Lung microvascular endothelial cell (primary cell): Measurements from ENCODE around the gene ZNF22. TPM values are rescaled to one million over a fixed set of nuclear protein-coding genes. Genes with fewer than 3 reads are reported as not detected.
"Not testable (repeated sequence)": the region's sequence is repeated elsewhere in the genome, so short reads cannot be mapped to it uniquely, and the experiment has no call there.

ENCODE experiments used
- DNase-seq, 2 donors: peaks; one replicate each; pipeline versions ENCODE4 v3.0.0 to v3.0.0-alpha.2; 2010; ENCODE audit warnings: low read depth in 2 of 2
- total RNA-seq: library from RNA; depleted of rRNA; stranded (reverse); fragments of >200 nt; gene quantifications from 2 replicates; pipeline ENCODE4 v1.2.1, GENCODE V29; 2014

The ZNF22 gene
- total RNA-seq, 1 donor from 2014 or later, result 39.3 TPM

- DNase-seq, result peak; percentile 88 to 91
These were observed 7.9 kb downstream of the ZNF22 start for GRCh38 chr10:45008524-45009161.

DNA sequence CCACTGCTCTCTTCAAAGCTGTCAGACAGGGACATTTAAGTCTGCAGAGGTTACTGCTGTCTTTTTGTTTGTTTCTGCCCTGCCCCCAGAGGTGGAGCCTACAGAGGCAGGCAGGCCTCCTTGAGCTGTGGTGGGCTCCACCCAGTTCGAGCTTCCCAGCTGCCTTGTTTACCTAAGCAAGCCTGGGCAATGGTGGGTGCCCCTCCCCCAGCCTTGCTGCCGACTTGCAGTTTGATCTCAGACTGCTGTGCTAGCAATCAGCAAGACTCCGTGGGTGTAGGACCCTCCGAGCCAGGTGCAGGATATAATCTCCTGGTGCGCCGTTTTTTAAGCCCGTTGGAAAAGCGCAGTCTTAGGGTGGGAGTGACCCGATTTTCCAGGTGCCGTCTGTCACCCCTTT is 13.8 kb downstream of the ZNF22 start:
- DNase-seq, result not testable (repeated sequence)

DNA sequence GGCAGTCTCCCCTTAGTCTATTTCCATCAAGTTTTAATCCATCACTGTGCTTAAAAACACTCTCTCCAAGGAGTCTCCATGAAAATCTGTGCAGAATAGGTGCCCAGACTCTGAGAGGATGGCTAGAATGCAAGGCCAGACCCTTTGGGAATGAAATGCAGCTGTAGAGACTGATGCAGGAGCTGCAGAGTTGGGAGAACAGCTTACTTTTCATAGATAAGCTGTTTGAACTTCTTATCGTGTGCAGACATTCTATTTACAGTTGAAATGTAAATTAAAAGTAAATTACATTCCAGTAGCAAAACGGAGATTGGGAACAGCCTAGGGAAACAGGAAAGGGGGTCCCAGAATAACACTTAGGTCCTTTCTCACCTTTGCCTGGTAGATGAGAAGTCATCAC is 14.9 kb downstream of the ZNF22 start:
- no peak for DNase-seq

- no peak for DNase-seq
These were observed 22.7 kb downstream of the ZNF22 start for GRCh38 chr10:45023426-45023825.

GRCh38 chr10:45034301-45034700 is 33.6 kb downstream of the ZNF22 start:
- peak in 1 of 2 donors; percentile 1 for DNase-seq

DNA sequence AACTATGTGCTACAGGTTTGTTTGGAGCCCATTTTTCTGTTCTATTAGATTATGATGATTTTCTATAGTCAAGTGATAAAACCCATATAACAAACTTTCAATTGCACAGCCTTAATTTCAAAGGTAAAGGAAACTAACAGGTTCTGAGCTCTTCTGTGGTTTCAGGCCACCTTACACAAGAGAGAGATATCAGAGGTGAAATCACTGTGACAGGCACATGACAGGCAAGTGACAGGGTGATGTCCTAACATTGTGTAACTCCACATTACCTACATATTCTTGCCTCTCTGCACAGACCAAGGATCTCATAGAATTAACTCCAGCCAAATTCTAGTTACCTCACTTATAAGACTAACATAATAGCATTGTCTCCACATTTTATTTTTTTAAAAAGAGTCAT is 35.0 kb downstream of the ZNF22 start:
- DNase-seq, result no peak

DNA sequence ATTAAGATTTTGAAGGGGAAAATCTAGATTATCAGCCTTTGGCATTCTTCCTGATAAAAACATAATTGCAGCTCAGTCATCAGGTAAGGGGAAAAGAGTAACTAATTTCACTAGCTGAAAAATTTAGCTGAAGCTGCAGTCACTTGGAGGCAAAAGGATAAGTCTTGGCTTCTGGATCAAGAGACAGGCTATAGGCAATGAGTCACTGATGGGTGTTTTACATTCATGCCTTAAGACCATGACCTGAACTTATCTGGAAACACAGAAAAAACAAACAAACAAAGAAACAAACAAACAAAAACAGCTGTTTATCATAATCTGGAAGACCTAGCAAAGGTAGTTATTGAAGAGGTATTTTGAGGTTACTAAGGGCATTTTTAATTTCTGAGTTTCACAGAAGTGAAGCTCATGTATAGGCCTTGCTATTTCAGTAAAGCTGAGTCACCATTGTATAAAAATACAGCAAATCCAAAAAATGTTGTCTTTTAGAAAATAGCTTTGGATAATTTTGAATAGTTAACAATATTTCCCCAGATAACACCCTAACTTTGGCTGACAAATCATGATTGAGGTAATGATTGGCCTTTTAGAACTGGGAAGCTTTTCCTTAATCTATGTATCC is 40.3 kb downstream of the ZNF22 start:
- peak in 1 of 2 donors; percentile 56 for DNase-seq

DNA sequence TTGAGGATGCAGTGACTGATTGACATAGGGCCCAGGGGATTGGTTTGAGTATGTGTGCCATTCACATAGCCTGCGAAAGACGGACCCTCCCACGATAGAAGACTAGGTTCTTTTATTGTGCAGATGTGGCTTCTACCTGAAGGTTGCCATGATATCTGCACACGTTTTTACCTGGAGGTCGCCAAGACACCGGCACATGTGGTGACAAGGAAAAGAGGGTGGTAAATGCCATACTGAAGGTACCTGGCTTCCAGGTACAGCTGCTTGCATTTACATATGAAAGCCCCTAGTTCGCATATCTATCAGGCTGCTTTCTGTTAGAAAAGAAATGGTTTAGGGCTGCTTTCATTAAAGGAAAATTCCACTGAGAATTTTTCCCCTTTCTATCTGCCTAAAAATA is 43.6 kb downstream of the ZNF22 start:
- no peak for DNase-seq

DNA sequence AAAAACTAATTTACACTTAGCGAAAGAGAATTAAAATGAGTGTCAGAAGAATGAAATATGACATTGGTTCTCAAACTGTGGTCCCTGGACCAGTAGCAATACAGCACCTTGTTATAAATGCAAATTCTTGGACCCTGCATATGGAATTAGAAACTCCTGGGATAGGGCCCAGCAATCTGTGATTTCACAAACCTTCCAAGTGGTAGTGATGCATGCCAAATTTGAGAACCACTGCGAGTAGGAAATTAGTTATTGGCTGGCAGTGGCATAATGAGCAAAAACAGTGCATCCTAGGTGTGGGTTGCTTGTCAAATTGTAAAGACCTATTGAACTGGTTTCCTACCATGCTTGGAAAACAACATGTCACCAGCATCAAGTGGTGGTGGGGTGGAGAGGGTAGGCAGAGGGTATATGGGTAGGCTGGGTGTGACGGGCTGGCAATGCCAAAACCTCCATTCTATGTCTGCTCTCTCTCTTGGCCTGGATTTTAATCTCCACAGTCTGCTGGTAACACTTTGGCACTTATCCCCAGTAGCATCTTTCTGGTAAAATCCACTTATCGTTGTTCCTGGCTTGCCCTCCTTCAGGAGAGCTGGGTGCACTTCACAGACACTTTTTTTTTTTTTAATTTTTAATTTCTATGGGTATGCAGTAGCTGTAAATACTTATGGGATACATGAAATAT is 50.0 kb downstream of the ZNF22 start:
- DNase-seq, result no peak

GRCh38 chr10:45052700-45053099 is 52.0 kb downstream of the ZNF22 start:
- DNase-seq, result peak in 1 of 2 donors; percentile 3

DNA sequence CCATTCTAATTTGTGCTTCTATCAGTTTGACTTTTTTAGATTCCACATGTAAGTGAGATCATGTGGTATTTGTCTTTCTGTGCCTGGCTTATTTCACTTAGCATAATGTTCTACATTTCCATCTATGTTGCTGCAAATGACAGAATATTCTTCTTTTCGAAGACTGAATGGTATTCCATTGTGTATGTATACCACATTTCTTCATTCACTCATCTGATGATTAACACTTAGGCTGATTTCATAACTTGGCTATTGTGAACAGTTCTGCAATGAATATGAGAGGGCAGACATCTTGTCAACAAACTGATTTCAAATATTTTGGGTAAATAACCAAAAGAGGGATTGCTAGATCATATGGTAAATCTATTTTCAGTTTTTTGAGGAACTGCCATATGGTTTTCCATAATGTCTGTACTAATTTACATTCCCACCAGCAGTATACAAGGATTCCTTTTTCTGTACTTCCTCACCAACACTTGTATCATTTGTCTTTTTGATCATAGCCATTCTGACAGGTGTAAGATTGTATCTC is 52.9 kb downstream of the ZNF22 start:
- DNase-seq, result no peak

Other genes starting within 250 kb of the ZNF22 start
- not detected in 2 replicates for gene TMEM72, start 89.6 kb upstream of the ZNF22 start, total RNA-seq
- gene RASSF4, start 41.1 kb upstream of the ZNF22 start, total RNA-seq, result 6.1 and 14.1 TPM in 2 replicates
- 164 and 225 TPM in 2 replicates for gene DEPP1, start 22.1 kb upstream of the ZNF22 start, total RNA-seq